HCT116 (cell line): ENCODE results near the gene LY86. TPM values are rescaled to one million over a fixed set of nuclear protein-coding genes. Genes with fewer than 3 reads are reported as not detected.

Experiments used
- ATAC-seq: fragments of 200-7000 bp; cut with Tn5 transposase; 2 replicates; pipeline ENCODE4 v1.9.1; 2020; ENCODE audit warnings: mild to moderate bottlenecking, moderate library complexity
- BruUV-seq: library from RNA; stranded (reverse); fragments of 400-500 nt; replicated peaks from 2 replicates; lab custom pipeline; 2021; lab: Mats Ljungman, UMichigan
- CTCF ChIA-PET: fragments of 300-600 bp; sonication (Branson Sonifier 250); formaldehyde crosslinking; loops from one replicate; lab custom pipeline; 2021; ENCODE audit warnings: antibody characterized with exemption; lab: Charles Lee
- POLR2A ChIA-PET: fragments of 300-600, 350-600 bp; sonication (Branson Sonifier 250); formaldehyde crosslinking; loops from one replicate; lab custom pipeline; 2021; ENCODE audit warnings: antibody characterized with exemption; lab: Charles Lee
- RAD21 ChIA-PET, 2 experiments: fragments of 300-600 bp; sonication (Branson Sonifier 250); formaldehyde crosslinking; loops; one replicate each; lab custom pipeline; 2023; ENCODE audit warnings: low total read pairs in 2 of 2; ENCODE audit not compliant: uncharacterized antibody in 2 of 2, unreplicated experiment in 2 of 2, low non-redundant PET in 1 of 2; lab: Charles Lee
- DNase-seq: peaks from one replicate; pipeline ENCODE4 v3.0.0-alpha.2; 2010; ENCODE audit warnings: low read depth, low spot score
- H2AFZ ChIP-seq: fragments of 200-600 bp; shearing (Covaris generic), sonication (generic); 2 replicates; pipeline ENCODE4 v1.6.1; 2017; ENCODE audit warnings: low read depth, mixed run types, mixed read lengths, antibody characterized with exemption, low read length; ENCODE audit not compliant: poor library complexity, severe bottlenecking
- H3K27ac ChIP-seq: 2 replicates; pipeline ENCODE4 v1.5.1; 2012; ENCODE audit warnings: low read depth, low read length
- H3K27me3 ChIP-seq: fragments of 200-600 bp; sonication (generic); 2 replicates; pipeline ENCODE4 v1.6.1; 2016; ENCODE audit warnings: mixed run types, low read length, mixed read lengths; ENCODE audit not compliant: insufficient read depth
- H3K36me3 ChIP-seq, 2 experiments: fragments of 200-500 bp in 1 of 2; fragments of 200-600 bp in 1 of 2; sonication (Bioruptor generic) in 1 of 2; sonication (generic) in 1 of 2; 2 replicates each; pipeline versions ENCODE4 v1.5.1 to v1.6.1; 2014 to 2016; ENCODE audit warnings: low read length in 2 of 2, inconsistent platforms in 1 of 2, mixed read lengths in 1 of 2, mixed run types in 1 of 2; ENCODE audit not compliant: insufficient read depth in 2 of 2, control insufficient read depth in 1 of 2
- H3K4me1 ChIP-seq, 2 experiments: fragments of 200-600 bp in 1 of 2; sonication (generic) in 1 of 2; 2 replicates each; pipeline versions ENCODE4 v1.5.1 to v1.6.1; 2012 to 2017; ENCODE audit warnings: low read length in 2 of 2, inconsistent platforms in 1 of 2, mild to moderate bottlenecking in 1 of 2, mixed read lengths in 1 of 2, mixed run types in 1 of 2, moderate library complexity in 1 of 2; ENCODE audit not compliant: insufficient read depth in 2 of 2, control insufficient read depth in 1 of 2
- H3K4me2 ChIP-seq: fragments of 200-600 bp; sonication (generic); 2 replicates; pipeline ENCODE4 v1.6.1; 2017; ENCODE audit warnings: mixed run types, low read length, mixed read lengths
- H3K4me3 ChIP-seq, 2 experiments: fragments of 200-600 bp in 1 of 2; sonication (generic) in 1 of 2; replicated peaks in 1 of 2; 2 replicates each; pipeline ENCODE4 v1.5.1; 2011 to 2016; ENCODE audit warnings: low read length in 2 of 2, control low read depth in 1 of 2, low read depth in 1 of 2, mild to moderate bottlenecking in 1 of 2, mixed read lengths in 1 of 2, mixed run types in 1 of 2
- H3K79me2 ChIP-seq: fragments of 200-600 bp; sonication (generic); 2 replicates; pipeline ENCODE4 v1.6.1; 2017; ENCODE audit warnings: mild to moderate bottlenecking, mixed run types, low read length, moderate library complexity, mixed read lengths; ENCODE audit not compliant: insufficient read depth
- H3K9ac ChIP-seq: fragments of 200-600 bp; sonication (generic); 2 replicates; pipeline ENCODE4 v1.6.1; 2016; ENCODE audit warnings: low read length, mixed read lengths
- H3K9me2 ChIP-seq: fragments of 200-600 bp; sonication (generic), shearing (Covaris generic); 2 replicates; pipeline ENCODE4 v1.6.1; 2017; ENCODE audit warnings: mixed run types, mild to moderate bottlenecking, moderate library complexity; ENCODE audit not compliant: insufficient read depth
- H3K9me3 ChIP-seq, 2 experiments: fragments of 200-500 bp in 1 of 2; fragments of 200-600 bp in 1 of 2; sonication (Bioruptor generic) in 1 of 2; sonication (generic) in 1 of 2; 2 replicates each; pipeline ENCODE4 v1.6.1; 2014 to 2017; ENCODE audit warnings: low read length in 2 of 2, mixed read lengths in 2 of 2, inconsistent platforms in 1 of 2, low read depth in 1 of 2, mild to moderate bottlenecking in 1 of 2, mixed run types in 1 of 2, moderate library complexity in 1 of 2; ENCODE audit not compliant: control insufficient read depth in 1 of 2, insufficient read depth in 1 of 2
- H4K20me1 ChIP-seq: fragments of 200-600 bp; sonication (generic), shearing (Covaris generic); 2 replicates; pipeline ENCODE4 v1.6.1; 2017; ENCODE audit warnings: mixed run types, mild to moderate bottlenecking, moderate library complexity; ENCODE audit not compliant: insufficient read depth
- CEBPB ChIP-seq: IDR thresholded peaks from 2 replicates; pipeline ENCODE4 v1.6.1; 2012; ENCODE audit warnings: low read depth
- ELF1 ChIP-seq: IDR thresholded peaks from 2 replicates; pipeline ENCODE4 v1.6.1; 2012; ENCODE audit warnings: low read depth, borderline replicate concordance
- EZH2phosphoT487 ChIP-seq: fragments of 200-600 bp; IDR thresholded peaks from 2 replicates; pipeline ENCODE4 v1.6.1; 2018; ENCODE audit warnings: antibody characterized with exemption, borderline replicate concordance
- FOSL1 ChIP-seq: IDR thresholded peaks from 2 replicates; pipeline ENCODE4 v1.6.1; 2012; ENCODE audit warnings: low read depth
- TCF7L2 ChIP-seq: IDR thresholded peaks from 2 replicates; pipeline ENCODE4 v1.7.0; 2011; ENCODE audit warnings: borderline replicate concordance, inconsistent platforms; ENCODE audit not compliant: insufficient read depth, insufficient read length; ENCODE audit errors: extremely low read depth
- ZFX ChIP-seq: fragments of 450-650 bp; IDR thresholded peaks from 2 replicates; pipeline ENCODE4 v1.6.1; 2017
- ZNF274 ChIP-seq: fragments of 200-500 bp; sonication (Bioruptor generic); IDR thresholded peaks from 2 replicates; pipeline ENCODE4 v1.6.1; 2014; ENCODE audit warnings: mild to moderate bottlenecking, low read depth, low read length, inconsistent platforms
- intact Hi-C: fragments of 100-400 bp; cut with micrococcal nuclease; formaldehyde crosslinking; loops from 2 replicates; pipeline ENCODE4 v1.10.0; 2022
- total RNA-seq: library from RNA; stranded (reverse); gene quantifications from one replicate; pipeline ENCODE4 v1.2.1, GENCODE V29; 2021; ENCODE audit not compliant: unreplicated experiment
- TF ChIP-seq, protein P1 (sequence below): IDR thresholded peaks from 2 replicates; pipeline ENCODE4 v1.6.1; 2011; ENCODE audit warnings: mild to moderate bottlenecking, low read length, moderate library complexity; ENCODE audit not compliant: insufficient replicate concordance; ENCODE audit errors: extremely low read depth
- TF ChIP-seq, protein P2 (sequence below), 3 experiments: fragments of 200-600 bp in 1 of 3; sonication (generic) in 1 of 3; IDR thresholded peaks in 2 of 3; conservative IDR thresholded peaks in 1 of 3; 2 replicates each; pipeline ENCODE4 v1.5.1; 2012 to 2017; ENCODE audit warnings: low read depth in 2 of 3, low read length in 2 of 3, antibody characterized with exemption in 1 of 3, borderline replicate concordance in 1 of 3, control low read depth in 1 of 3, mild to moderate bottlenecking in 1 of 3, mixed read lengths in 1 of 3, mixed run types in 1 of 3, moderate library complexity in 1 of 3; ENCODE audit not compliant: insufficient read depth in 1 of 3
- TF ChIP-seq, protein P3 (sequence below): IDR thresholded peaks from 2 replicates; pipeline ENCODE4 v1.6.1; 2012
- TF ChIP-seq, protein P4 (sequence below): IDR thresholded peaks from 2 replicates; pipeline ENCODE4 v1.6.1; 2012

The LY86 gene
- total RNA-seq, 1 experiment from 2014 or later: not detected

DNA sequence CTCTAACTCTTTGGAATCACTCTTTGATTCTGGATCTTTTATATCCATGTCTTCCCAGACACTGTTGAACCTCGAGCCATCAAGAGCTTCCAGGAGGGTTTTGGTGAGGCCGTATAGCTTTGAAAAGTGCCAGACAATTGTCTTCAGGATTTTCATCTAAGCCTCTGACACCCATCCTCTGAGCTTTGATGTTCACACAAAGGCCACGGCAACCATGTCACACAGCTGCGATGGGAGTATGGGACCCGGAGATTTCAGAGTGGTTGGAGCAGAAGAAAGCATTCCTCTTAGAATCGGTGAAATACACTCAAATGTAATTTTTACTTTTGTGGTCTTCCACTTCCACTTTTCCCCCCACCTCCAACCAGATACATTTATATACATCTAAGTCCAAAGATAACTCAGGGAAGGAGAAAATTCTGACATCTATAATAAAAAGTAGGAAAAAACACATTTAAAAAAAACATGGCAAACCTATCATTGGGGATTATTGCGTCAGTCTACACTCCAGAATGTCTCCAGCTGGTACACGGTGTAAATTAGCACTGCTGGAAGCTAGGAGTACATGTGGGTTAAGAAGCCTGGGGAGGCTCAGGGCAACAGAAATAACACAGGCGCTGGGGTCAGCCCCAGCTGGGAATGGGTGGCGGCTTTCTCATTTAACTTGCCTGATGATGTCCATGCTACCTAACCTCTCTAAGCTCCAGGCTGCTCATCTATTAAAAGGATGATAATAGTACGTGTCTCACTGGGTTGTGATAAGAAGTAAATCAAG lies 92.7 kb downstream of the LY86 start:
- no TSS peak for BruUV-seq
- H3K27ac ChIP-seq: no peak overlapping the region
- no peak overlapping the region for H2AFZ ChIP-seq
- H3K36me3 ChIP-seq: no peaks in the 10 kb centered on the region
- no peak overlapping the region for H3K9ac ChIP-seq
- DNase-seq (no peak), ATAC-seq (no peak)
- RAD21 ChIA-PET: no interaction called here
- peaks cover 0 to 23% of the 10 kb centered on the region in 2 experiments; a peak in 2 of 4 replicates for H3K4me1 ChIP-seq
- no peak for TF ChIP-seq ELF1
- TF ChIP-seq, protein P1, sequence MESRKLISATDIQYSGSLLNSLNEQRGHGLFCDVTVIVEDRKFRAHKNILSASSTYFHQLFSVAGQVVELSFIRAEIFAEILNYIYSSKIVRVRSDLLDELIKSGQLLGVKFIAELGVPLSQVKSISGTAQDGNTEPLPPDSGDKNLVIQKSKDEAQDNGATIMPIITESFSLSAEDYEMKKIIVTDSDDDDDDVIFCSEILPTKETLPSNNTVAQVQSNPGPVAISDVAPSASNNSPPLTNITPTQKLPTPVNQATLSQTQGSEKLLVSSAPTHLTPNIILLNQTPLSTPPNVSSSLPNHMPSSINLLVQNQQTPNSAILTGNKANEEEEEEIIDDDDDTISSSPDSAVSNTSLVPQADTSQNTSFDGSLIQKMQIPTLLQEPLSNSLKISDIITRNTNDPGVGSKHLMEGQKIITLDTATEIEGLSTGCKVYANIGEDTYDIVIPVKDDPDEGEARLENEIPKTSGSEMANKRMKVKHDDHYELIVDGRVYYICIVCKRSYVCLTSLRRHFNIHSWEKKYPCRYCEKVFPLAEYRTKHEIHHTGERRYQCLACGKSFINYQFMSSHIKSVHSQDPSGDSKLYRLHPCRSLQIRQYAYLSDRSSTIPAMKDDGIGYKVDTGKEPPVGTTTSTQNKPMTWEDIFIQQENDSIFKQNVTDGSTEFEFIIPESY: no peak
- TF ChIP-seq TCF7L2: no peak
- TF ChIP-seq, protein P2, sequence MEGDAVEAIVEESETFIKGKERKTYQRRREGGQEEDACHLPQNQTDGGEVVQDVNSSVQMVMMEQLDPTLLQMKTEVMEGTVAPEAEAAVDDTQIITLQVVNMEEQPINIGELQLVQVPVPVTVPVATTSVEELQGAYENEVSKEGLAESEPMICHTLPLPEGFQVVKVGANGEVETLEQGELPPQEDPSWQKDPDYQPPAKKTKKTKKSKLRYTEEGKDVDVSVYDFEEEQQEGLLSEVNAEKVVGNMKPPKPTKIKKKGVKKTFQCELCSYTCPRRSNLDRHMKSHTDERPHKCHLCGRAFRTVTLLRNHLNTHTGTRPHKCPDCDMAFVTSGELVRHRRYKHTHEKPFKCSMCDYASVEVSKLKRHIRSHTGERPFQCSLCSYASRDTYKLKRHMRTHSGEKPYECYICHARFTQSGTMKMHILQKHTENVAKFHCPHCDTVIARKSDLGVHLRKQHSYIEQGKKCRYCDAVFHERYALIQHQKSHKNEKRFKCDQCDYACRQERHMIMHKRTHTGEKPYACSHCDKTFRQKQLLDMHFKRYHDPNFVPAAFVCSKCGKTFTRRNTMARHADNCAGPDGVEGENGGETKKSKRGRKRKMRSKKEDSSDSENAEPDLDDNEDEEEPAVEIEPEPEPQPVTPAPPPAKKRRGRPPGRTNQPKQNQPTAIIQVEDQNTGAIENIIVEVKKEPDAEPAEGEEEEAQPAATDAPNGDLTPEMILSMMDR (IDR thresholded peaks at IDR 0.05 in 2 of 3, conservative IDR thresholded peaks at IDR 0.05 in 1 of 3; ENCODE audit: borderline replicate concordance in 1 of 3, insufficient read depth in 1 of 3, low read depth in 2 of 3, low read length in 2 of 3): no peak
- no peak for TF ChIP-seq FOSL1
- TF ChIP-seq, protein P3, sequence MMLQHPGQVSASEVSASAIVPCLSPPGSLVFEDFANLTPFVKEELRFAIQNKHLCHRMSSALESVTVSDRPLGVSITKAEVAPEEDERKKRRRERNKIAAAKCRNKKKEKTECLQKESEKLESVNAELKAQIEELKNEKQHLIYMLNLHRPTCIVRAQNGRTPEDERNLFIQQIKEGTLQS: no peak
- TF ChIP-seq ZNF274: no peak
- no peak for TF ChIP-seq EZH2phosphoT487
- TF ChIP-seq, protein P4, sequence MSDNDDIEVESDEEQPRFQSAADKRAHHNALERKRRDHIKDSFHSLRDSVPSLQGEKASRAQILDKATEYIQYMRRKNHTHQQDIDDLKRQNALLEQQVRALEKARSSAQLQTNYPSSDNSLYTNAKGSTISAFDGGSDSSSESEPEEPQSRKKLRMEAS: no peak
- TF ChIP-seq ZFX: no peak
- no peak for TF ChIP-seq CEBPB
- CTCF ChIA-PET: interaction anchor here (2.1 kb wide), 1 partner anchor 15 kb away, joined by 7 read pairs; no protein-coding TSS in a partner anchor
- no peaks in the 10 kb centered on the region for H3K27me3 ChIP-seq
- no peak overlapping the region for H3K4me3 ChIP-seq
- H3K79me2 ChIP-seq: no peaks in the 10 kb centered on the region
- H4K20me1 ChIP-seq: no peaks in the 10 kb centered on the region
- H3K9me2 ChIP-seq: no peaks in the 10 kb centered on the region
- no peaks in the 10 kb centered on the region for H3K9me3 ChIP-seq
- POLR2A ChIA-PET: no interaction called here
- no peak overlapping the region for H3K4me2 ChIP-seq
- intact Hi-C loops: no loop called here
